Loucy (cell line): ENCODE data around the gene MTMR10.

Experiments
- EZH2phosphoT487 ChIP-seq: fragments of 200-600 bp; IDR thresholded peaks from 2 replicates; pipeline ENCODE4 v1.6.1; 2018; ENCODE audit warnings: antibody characterized with exemption, mild to moderate bottlenecking, moderate library complexity, borderline replicate concordance
- TF ChIP-seq, protein P1 (sequence below): fragments of 200-600 bp; sonication (generic); conservative IDR thresholded peaks from 2 replicates; pipeline ENCODE4 v1.5.1; 2014; ENCODE audit warnings: mild to moderate bottlenecking, antibody characterized with exemption, low read length

- TF ChIP-seq, protein P1, sequence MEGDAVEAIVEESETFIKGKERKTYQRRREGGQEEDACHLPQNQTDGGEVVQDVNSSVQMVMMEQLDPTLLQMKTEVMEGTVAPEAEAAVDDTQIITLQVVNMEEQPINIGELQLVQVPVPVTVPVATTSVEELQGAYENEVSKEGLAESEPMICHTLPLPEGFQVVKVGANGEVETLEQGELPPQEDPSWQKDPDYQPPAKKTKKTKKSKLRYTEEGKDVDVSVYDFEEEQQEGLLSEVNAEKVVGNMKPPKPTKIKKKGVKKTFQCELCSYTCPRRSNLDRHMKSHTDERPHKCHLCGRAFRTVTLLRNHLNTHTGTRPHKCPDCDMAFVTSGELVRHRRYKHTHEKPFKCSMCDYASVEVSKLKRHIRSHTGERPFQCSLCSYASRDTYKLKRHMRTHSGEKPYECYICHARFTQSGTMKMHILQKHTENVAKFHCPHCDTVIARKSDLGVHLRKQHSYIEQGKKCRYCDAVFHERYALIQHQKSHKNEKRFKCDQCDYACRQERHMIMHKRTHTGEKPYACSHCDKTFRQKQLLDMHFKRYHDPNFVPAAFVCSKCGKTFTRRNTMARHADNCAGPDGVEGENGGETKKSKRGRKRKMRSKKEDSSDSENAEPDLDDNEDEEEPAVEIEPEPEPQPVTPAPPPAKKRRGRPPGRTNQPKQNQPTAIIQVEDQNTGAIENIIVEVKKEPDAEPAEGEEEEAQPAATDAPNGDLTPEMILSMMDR, result no peak
- no peak for TF ChIP-seq EZH2phosphoT487
Measured at GRCh38 chr15:31016446-31016915, 25.1 kb upstream of the MTMR10 start.
